ENCODE data around the gene PACRG.

The PACRG gene

GRCh38 chr6:163008186-163008585, 280.4 kb downstream of the PACRG start:
- H3K27me3 Mint-ChIP-seq = no peaks in the 10 kb centered on the region
- H3K4me3 Mint-ChIP-seq = no peak overlapping the region
- DNase-seq (no peak), ATAC-seq (no peak)
- peaks cover 12 to 22% of the 10 kb centered on the region in 2 donors for H3K9me3 Mint-ChIP-seq
- H3K4me1 Mint-ChIP-seq = no peaks in the 10 kb centered on the region
- no peak overlapping the region for H3K27ac Mint-ChIP-seq

- DNase-seq (no peak), ATAC-seq (no peak)
- Mint-ChIP-seq H3K9me3 (peaks cover 7 to 22% of the 10 kb centered on the region in 2 donors), H3K27me3 (no peaks in the 10 kb centered on the region), H3K4me3 (no peak overlapping the region), H3K27ac (no peak overlapping the region), H3K4me1 (no peaks in the 10 kb centered on the region)
Measured at GRCh38 chr6:163008626-163009025, 280.9 kb downstream of the PACRG start.

- Mint-ChIP-seq H3K27me3 (no peaks in the 10 kb centered on the region), H3K9me3 (peaks cover 6 to 25% of the 10 kb centered on the region in 2 donors), H3K27ac (no peak overlapping the region), H3K4me3 (no peak overlapping the region), H3K4me1 (no peaks in the 10 kb centered on the region)
- ATAC-seq (no peak), DNase-seq (no peak)
Measured at GRCh38 chr6:163010145-163010544, 282.4 kb downstream of the PACRG start.

GRCh38 chr6:163014736-163015135, 287.0 kb downstream of the PACRG start:
- H3K4me3 Mint-ChIP-seq = no peak overlapping the region
- no peak for DNase-seq
- no peak for ATAC-seq
- H3K27ac Mint-ChIP-seq = no peak overlapping the region
- H3K4me1 Mint-ChIP-seq = no peaks in the 10 kb centered on the region
- H3K9me3 Mint-ChIP-seq = peaks cover 15 to 42% of the 10 kb centered on the region in 2 donors
- H3K27me3 Mint-ChIP-seq = no peaks in the 10 kb centered on the region

- ATAC-seq (no peak), DNase-seq (no peak)
- no peak overlapping the region for H3K4me3 Mint-ChIP-seq
- peaks cover 28 to 49% of the 10 kb centered on the region in 2 donors for H3K9me3 Mint-ChIP-seq
- H3K4me1 Mint-ChIP-seq = no peaks in the 10 kb centered on the region
- no peaks in the 10 kb centered on the region for H3K27me3 Mint-ChIP-seq
- H3K27ac Mint-ChIP-seq = no peak overlapping the region
Measured at GRCh38 chr6:163017801-163018200, 290.0 kb downstream of the PACRG start.

- DNase-seq = no peak
- Mint-ChIP-seq H3K4me3 (no peak overlapping the region), H3K27me3 (no peaks in the 10 kb centered on the region), H3K4me1 (no peaks in the 10 kb centered on the region), H3K9me3 (peaks cover 37 to 63% of the 10 kb centered on the region in 2 donors), H3K27ac (no peak overlapping the region)
- no peak for ATAC-seq
Measured at GRCh38 chr6:163019926-163020325, 292.2 kb downstream of the PACRG start.

- ATAC-seq (no peak), DNase-seq (no peak)
- H3K4me1 Mint-ChIP-seq = no peaks in the 10 kb centered on the region
- H3K27me3 Mint-ChIP-seq = no peaks in the 10 kb centered on the region
- no peak overlapping the region for H3K27ac Mint-ChIP-seq
- H3K4me3 Mint-ChIP-seq = no peak overlapping the region
- H3K9me3 Mint-ChIP-seq = peaks cover 31 to 52% of the 10 kb centered on the region in 2 donors
Measured at GRCh38 chr6:163021054-163021453, 293.3 kb downstream of the PACRG start.

- Mint-ChIP-seq H3K4me3 (no peak overlapping the region), H3K4me1 (no peaks in the 10 kb centered on the region), H3K27ac (no peak overlapping the region), H3K9me3 (peaks cover 25 to 42% of the 10 kb centered on the region in 2 donors), H3K27me3 (no peaks in the 10 kb centered on the region)
- ATAC-seq = no peak
- no peak for DNase-seq
Measured at GRCh38 chr6:163023700-163024099, 295.9 kb downstream of the PACRG start.

GRCh38 chr6:163026893-163027292, 299.1 kb downstream of the PACRG start:
- no peak for DNase-seq
- H3K27me3 Mint-ChIP-seq = no peaks in the 10 kb centered on the region
- no peak for ATAC-seq
- H3K4me1 Mint-ChIP-seq = no peaks in the 10 kb centered on the region
- H3K9me3 Mint-ChIP-seq = peaks cover 14 to 33% of the 10 kb centered on the region in 2 donors
- H3K27ac Mint-ChIP-seq = no peak overlapping the region
- H3K4me3 Mint-ChIP-seq = no peak overlapping the region

GRCh38 chr6:163030980-163031379, 303.2 kb downstream of the PACRG start:
- Mint-ChIP-seq H3K27me3 (no peaks in the 10 kb centered on the region), H3K27ac (no peak overlapping the region), H3K4me1 (no peaks in the 10 kb centered on the region), H3K4me3 (no peak overlapping the region), H3K9me3 (peaks cover 16 to 25% of the 10 kb centered on the region in 2 donors)
- no peak for ATAC-seq
- DNase-seq = no peak

- H3K4me3 Mint-ChIP-seq = no peak overlapping the region
- H3K27me3 Mint-ChIP-seq = no peaks in the 10 kb centered on the region
- H3K27ac Mint-ChIP-seq = no peak overlapping the region
- ATAC-seq (no peak), DNase-seq (no peak)
- no peaks in the 10 kb centered on the region for H3K4me1 Mint-ChIP-seq
- peaks cover 16 to 25% of the 10 kb centered on the region in 2 donors for H3K9me3 Mint-ChIP-seq
Measured at GRCh38 chr6:163031931-163032330, 304.2 kb downstream of the PACRG start.

- H3K9me3 Mint-ChIP-seq = peaks cover 18 to 32% of the 10 kb centered on the region in 2 donors
- no peak overlapping the region for H3K4me3 Mint-ChIP-seq
- ATAC-seq (no peak), DNase-seq (no peak)
- H3K27ac Mint-ChIP-seq = no peak overlapping the region
- no peaks in the 10 kb centered on the region for H3K27me3 Mint-ChIP-seq
- H3K4me1 Mint-ChIP-seq = no peaks in the 10 kb centered on the region
Measured at GRCh38 chr6:163036160-163036645, 308.4 kb downstream of the PACRG start.

GRCh38 chr6:163038317-163038716, 310.5 kb downstream of the PACRG start:
- DNase-seq (no peak), ATAC-seq (no peak)
- peaks cover 18 to 35% of the 10 kb centered on the region in 2 donors for H3K9me3 Mint-ChIP-seq
- no peaks in the 10 kb centered on the region for H3K4me1 Mint-ChIP-seq
- no peaks in the 10 kb centered on the region for H3K27me3 Mint-ChIP-seq
- H3K27ac Mint-ChIP-seq = peak overlapping the region in 1 of 2 donors; percentile 56
- no peak overlapping the region for H3K4me3 Mint-ChIP-seq

GRCh38 chr6:163048345-163048744, 320.6 kb downstream of the PACRG start:
- H3K4me3 Mint-ChIP-seq = no peak overlapping the region
- no peak for ATAC-seq
- no peaks in the 10 kb centered on the region for H3K27me3 Mint-ChIP-seq
- H3K9me3 Mint-ChIP-seq = peaks cover 31 to 45% of the 10 kb centered on the region in 2 donors
- no peak for DNase-seq
- no peaks in the 10 kb centered on the region for H3K4me1 Mint-ChIP-seq
- H3K27ac Mint-ChIP-seq = no peak overlapping the region

- Mint-ChIP-seq H3K9me3 (peaks cover 25 to 35% of the 10 kb centered on the region in 2 donors), H3K4me1 (no peaks in the 10 kb centered on the region), H3K4me3 (no peak overlapping the region), H3K27me3 (no peaks in the 10 kb centered on the region), H3K27ac (no peak overlapping the region)
- DNase-seq = no peak
- no peak for ATAC-seq
Measured at GRCh38 chr6:163053667-163054344, 326.0 kb downstream of the PACRG start.

- ATAC-seq (no peak), DNase-seq (no peak)
- no peaks in the 10 kb centered on the region for H3K4me1 Mint-ChIP-seq
- no peak overlapping the region for H3K27ac Mint-ChIP-seq
- H3K27me3 Mint-ChIP-seq = no peaks in the 10 kb centered on the region
- H3K9me3 Mint-ChIP-seq = peaks cover 25 to 35% of the 10 kb centered on the region in 2 donors
- no peak overlapping the region for H3K4me3 Mint-ChIP-seq
Measured at GRCh38 chr6:163054641-163055040, 326.9 kb downstream of the PACRG start.

GRCh38 chr6:163057260-163057659, 329.5 kb downstream of the PACRG start:
- Mint-ChIP-seq H3K27me3 (no peaks in the 10 kb centered on the region), H3K4me3 (no peak overlapping the region), H3K4me1 (no peaks in the 10 kb centered on the region), H3K27ac (no peak overlapping the region), H3K9me3 (peaks cover 15 to 31% of the 10 kb centered on the region in 2 donors)
- DNase-seq (no peak), ATAC-seq (no peak)

Data from stimulated activated naive CD8-positive, alpha-beta T cell treated with anti-CD3 and anti-CD28 coated beads, Interleukin-15, amount 100 ng/mL, for 72 hours (primary cell).